HepG2 (cell line): ENCODE measurements around the gene CACNA1I. TPM values are rescaled to one million over a fixed set of nuclear protein-coding genes. Genes with fewer than 3 reads are reported as not detected.

ENCODE experiments used
- ATAC-seq: fragments of 200-7000 bp; cut with Tn5 transposase; 3 replicates; pipeline ENCODE4 v1.9.1; 2020; ENCODE audit warnings: mild to moderate bottlenecking, moderate library complexity
- BruUV-seq: library from RNA; stranded (reverse); fragments of 400-500 nt; replicated peaks from 2 replicates; lab custom pipeline; 2021; lab: Mats Ljungman, UMichigan
- CTCF ChIA-PET: fragments of 300-600 bp; formaldehyde crosslinking; extraction: SDS; loops from one replicate; lab custom pipeline; 2021; ENCODE audit warnings: low total read pairs, inconsistent platforms, low intra/inter-chr PET ratio; lab: Yijun Ruan, JAX
- POLR2A ChIA-PET: fragments of 350-600 bp; sonication (Branson Sonifier 250); formaldehyde crosslinking; loops from one replicate; lab custom pipeline; 2020; ENCODE audit warnings: antibody characterized with exemption, inconsistent platforms; lab: Yijun Ruan, JAX
- DNase-seq: peaks from one replicate; pipeline ENCODE4 v3.0.0-alpha.2; 2015; ENCODE audit warnings: low spot score
- FAIRE-seq: peaks from 3 replicates; lab custom pipeline; 2011; peaks lifted over from hg19 to GRCh38; lab: Jason Lieb, UNC
- H2AFZ ChIP-seq: one replicate; pipeline ENCODE4 v1.6.1; 2011; ENCODE audit warnings: low read length, inconsistent platforms
- H3K27ac ChIP-seq: fragments of 300-600 bp; 3 replicates; pipeline ENCODE4 v1.8.0; 2011; ENCODE audit warnings: mixed run types, mild to moderate bottlenecking, mixed read lengths, low read length, inconsistent platforms; ENCODE audit not compliant: insufficient read depth; ENCODE audit errors: extremely low read length
- H3K27me3 ChIP-seq, 2 experiments: fragments of 200-600 bp in 1 of 2; 2 replicates in 1 of 2; 3 replicates in 1 of 2; pipeline versions ENCODE4 v1.6.0 to v1.8.0; 2011; ENCODE audit warnings: low read length in 2 of 2, mild to moderate bottlenecking in 2 of 2, moderate library complexity in 2 of 2, inconsistent platforms in 1 of 2; ENCODE audit not compliant: insufficient read depth in 2 of 2, control insufficient read depth in 1 of 2
- H3K36me3 ChIP-seq, 2 experiments: fragments of 200-600 bp in 1 of 2; replicated peaks in 1 of 2; 2 replicates in 1 of 2; 3 replicates in 1 of 2; pipeline versions ENCODE4 v1.5.1 to v1.8.0; 2011; ENCODE audit warnings: low read length in 2 of 2, inconsistent platforms in 1 of 2; ENCODE audit not compliant: insufficient read depth in 2 of 2, control insufficient read depth in 1 of 2
- H3K4me1 ChIP-seq: 2 replicates; pipeline ENCODE4 v1.5.1; 2012; ENCODE audit warnings: low read length, inconsistent platforms; ENCODE audit not compliant: insufficient read depth
- H3K4me2 ChIP-seq: 2 replicates; pipeline ENCODE4 v1.6.0; 2011; ENCODE audit warnings: low read depth, low read length, inconsistent platforms
- H3K4me3 ChIP-seq, 3 experiments: fragments of 200-600 bp in 1 of 3; sonication (generic), shearing (Covaris generic) in 1 of 3; replicated peaks in 1 of 3; 2 replicates each; pipeline ENCODE4 v1.5.1; 2011 to 2016; ENCODE audit warnings: low read length in 3 of 3, inconsistent platforms in 2 of 3, low read depth in 2 of 3, mild to moderate bottlenecking in 2 of 3, control low read depth in 1 of 3, mixed read lengths in 1 of 3; ENCODE audit not compliant: insufficient read depth in 1 of 3
- H3K79me2 ChIP-seq: one replicate; pipeline ENCODE4 v1.6.1; 2011; ENCODE audit warnings: low read length, inconsistent platforms; ENCODE audit not compliant: insufficient read depth
- H3K9ac ChIP-seq: 2 replicates; pipeline ENCODE4 v1.6.0; 2011; ENCODE audit warnings: mild to moderate bottlenecking, low read depth, low read length, inconsistent platforms; ENCODE audit not compliant: insufficient read depth
- H3K9me3 ChIP-seq: 2 replicates; pipeline ENCODE4 v1.5.1; 2012; ENCODE audit warnings: mild to moderate bottlenecking, low read length
- H4K20me1 ChIP-seq: 2 replicates; pipeline ENCODE4 v1.6.0; 2011; ENCODE audit warnings: inconsistent platforms, mild to moderate bottlenecking, low read length, moderate library complexity; ENCODE audit not compliant: insufficient read depth
- MYPOP ChIP-seq: sonication (generic); formaldehyde crosslinking; IDR thresholded peaks from 2 replicates; pipeline ENCODE4 v1.8.1; 2023; ENCODE audit warnings: mild to moderate bottlenecking, moderate library complexity, missing genetic modification reagents
- PAWR ChIP-seq: sonication (generic); formaldehyde crosslinking; IDR thresholded peaks from 2 replicates; pipeline ENCODE4 v1.4.0; 2020; ENCODE audit warnings: missing genetic modification reagents, mild to moderate bottlenecking, borderline replicate concordance
- PHF21A ChIP-seq: sonication (generic); formaldehyde crosslinking; IDR thresholded peaks from 2 replicates; pipeline ENCODE4 v1.5.0; 2020; ENCODE audit warnings: mild to moderate bottlenecking, missing genetic modification reagents
- XBP1 ChIP-seq: sonication (generic); formaldehyde crosslinking; IDR thresholded peaks from 2 replicates; pipeline ENCODE4 v1.5.0; 2020; ENCODE audit warnings: missing genetic modification reagents
- ZBTB25 ChIP-seq: IDR thresholded peaks from 2 replicates; pipeline ENCODE4 v1.6.1; 2018; ENCODE audit warnings: missing genetic modification reagents
- ZIK1 ChIP-seq: sonication (generic); formaldehyde crosslinking; IDR thresholded peaks from 2 replicates; pipeline ENCODE4 v1.5.0; 2020; ENCODE audit warnings: mild to moderate bottlenecking, low read depth, missing genetic modification reagents, borderline replicate concordance
- ZNF607 ChIP-seq: sonication (generic); formaldehyde crosslinking; IDR thresholded peaks from 2 replicates; pipeline ENCODE4 v1.5.1; 2020; ENCODE audit warnings: missing genetic modification reagents, mild to moderate bottlenecking, borderline replicate concordance
- ZNF768 ChIP-seq: sonication (generic); formaldehyde crosslinking; IDR thresholded peaks from 2 replicates; pipeline ENCODE4 v1.4.0; 2020; ENCODE audit warnings: missing genetic modification reagents
- ZNF841 ChIP-seq: sonication (generic); formaldehyde crosslinking; IDR thresholded peaks from 2 replicates; pipeline ENCODE4 v1.8.1; 2023; ENCODE audit warnings: missing genetic modification reagents, borderline replicate concordance
- WGBS: methylation state at CpG from one replicate; pipeline ENCODE4 v1.1.6; 2017; ENCODE audit warnings: low lambda C conversion rate; 5-methylcytosine and 5-hydroxymethylcytosine counted together
- in situ Hi-C: cut with HindIII; loops from 2 replicates; pipeline ENCODE4 v1.10.0; 2017; ENCODE audit warnings: low pct_unique_long_range_greater_than_20kb; ENCODE audit not compliant: extremely low pct_ligation_motif_present
- intact Hi-C: fragments of 100-400 bp; cut with micrococcal nuclease; formaldehyde crosslinking; loops from one replicate; pipeline ENCODE4 v1.10.0; 2022; ENCODE audit not compliant: unreplicated experiment
- polyA plus RNA-seq, 8 experiments: library from polyadenylated mRNA; depleted of rRNA in 3 of 8; stranded (reverse) in 7 of 8; unstranded in 1 of 8; fragments of >200 nt; fragmentation: Illumina TruSeq in 4 of 8; extraction: Trizol in 4 of 8; gene quantifications; 2 replicates each; pipeline versions ENCODE4 v1.2.1 to v1.2.3, GENCODE V29; 2011 to 2016; ENCODE audit warnings: low read depth in 4 of 8, missing spikeins in 1 of 8, mixed read lengths in 1 of 8; ENCODE audit not compliant: insufficient read depth in 1 of 8
- total RNA-seq, 5 experiments: library from RNA; depleted of rRNA; stranded (reverse); fragments of >200 nt; fragmentation: Illumina TruSeq; extraction: Trizol; gene quantifications; 2 replicates each; pipeline ENCODE4 v1.2.3, GENCODE V29; 2016; ENCODE audit warnings: low read depth in 1 of 5
- TF ChIP-seq, protein P1 (sequence below): sonication (generic); formaldehyde crosslinking; IDR thresholded peaks from 2 replicates; pipeline ENCODE4 v1.8.1; 2023; ENCODE audit warnings: mild to moderate bottlenecking, missing genetic modification reagents
- TF ChIP-seq, protein P2 (sequence below): sonication (generic); formaldehyde crosslinking; IDR thresholded peaks from 2 replicates; pipeline ENCODE4 v1.4.0; 2020; ENCODE audit warnings: low read depth, mild to moderate bottlenecking, missing genetic modification reagents
- TF ChIP-seq, protein P3 (sequence below): IDR thresholded peaks from 2 replicates; pipeline ENCODE4 v1.6.1; 2016; ENCODE audit warnings: missing genetic modification reagents, missing compliant biosample characterization

Gene CACNA1I
- total and polyA plus RNA-seq, 2 of the 13 experiments (the other 11 are each of a cell fraction or from before 2014, with no cell fraction given): not detected

DNA sequence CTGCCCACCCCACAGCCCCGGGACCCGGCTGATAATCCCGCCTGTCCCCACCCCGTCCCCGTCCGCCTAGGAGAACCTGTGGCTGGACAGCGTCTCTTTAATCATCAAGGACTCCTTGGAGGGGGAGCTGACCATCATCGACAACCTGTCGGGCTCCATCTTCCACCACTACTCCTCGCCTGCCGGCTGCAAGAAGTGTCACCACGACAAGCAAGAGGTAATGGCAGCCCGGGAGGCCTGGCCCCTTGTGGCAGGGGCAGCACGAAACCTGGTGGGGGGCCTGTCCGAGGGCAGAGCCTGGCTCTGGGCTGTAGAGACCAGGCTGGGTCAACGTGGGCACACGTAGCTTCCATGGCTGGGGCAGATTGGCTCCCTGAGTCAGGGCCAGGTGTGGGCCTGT is 109.1 kb downstream of the CACNA1I start:
- BruUV-seq: no TSS peak
- H3K27ac ChIP-seq: no peak overlapping the region
- intact Hi-C loops (no loop called here), in situ Hi-C loops (no loop called here)
- H3K9ac ChIP-seq: no peak overlapping the region
- no peaks in the 10 kb centered on the region for H3K36me3 ChIP-seq
- CTCF ChIA-PET: no interaction called here
- H3K27me3 ChIP-seq: peaks cover 22 to 75% of the 10 kb centered on the region in 2 experiments; a peak in 4 of 5 replicates
- no peak; the same call in 2 of the 3 replicates for ATAC-seq
- no peak overlapping the region for H2AFZ ChIP-seq
- H3K4me3 ChIP-seq: no peak overlapping the region
- H3K4me1 ChIP-seq: no peaks in the 10 kb centered on the region
- H4K20me1 ChIP-seq: 0 out of 2 replicates have a peak, but pooled peaks cover 4% of the 10 kb centered on the region
- POLR2A ChIA-PET: no interaction called here
- DNase-seq: no peak
- no peaks in the 10 kb centered on the region for H3K9me3 ChIP-seq
- no peak for TF ChIP-seq MYPOP (CRISPR knock-in tag)
- no peak for TF ChIP-seq XBP1 (CRISPR knock-in tag)
- no peak for TF ChIP-seq ZNF768 (CRISPR knock-in tag)
- TF ChIP-seq, protein P1, sequence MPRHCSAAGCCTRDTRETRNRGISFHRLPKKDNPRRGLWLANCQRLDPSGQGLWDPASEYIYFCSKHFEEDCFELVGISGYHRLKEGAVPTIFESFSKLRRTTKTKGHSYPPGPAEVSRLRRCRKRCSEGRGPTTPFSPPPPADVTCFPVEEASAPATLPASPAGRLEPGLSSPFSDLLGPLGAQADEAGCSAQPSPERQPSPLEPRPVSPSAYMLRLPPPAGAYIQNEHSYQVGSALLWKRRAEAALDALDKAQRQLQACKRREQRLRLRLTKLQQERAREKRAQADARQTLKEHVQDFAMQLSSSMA (CRISPR knock-in tag): no peak
- no peak for TF ChIP-seq PHF21A (CRISPR knock-in tag)
- TF ChIP-seq ZNF607: no peak
- TF ChIP-seq ZNF841 (CRISPR knock-in tag): no peak
- TF ChIP-seq ZBTB25 (CRISPR knock-in tag): no peak
- TF ChIP-seq, protein P2, sequence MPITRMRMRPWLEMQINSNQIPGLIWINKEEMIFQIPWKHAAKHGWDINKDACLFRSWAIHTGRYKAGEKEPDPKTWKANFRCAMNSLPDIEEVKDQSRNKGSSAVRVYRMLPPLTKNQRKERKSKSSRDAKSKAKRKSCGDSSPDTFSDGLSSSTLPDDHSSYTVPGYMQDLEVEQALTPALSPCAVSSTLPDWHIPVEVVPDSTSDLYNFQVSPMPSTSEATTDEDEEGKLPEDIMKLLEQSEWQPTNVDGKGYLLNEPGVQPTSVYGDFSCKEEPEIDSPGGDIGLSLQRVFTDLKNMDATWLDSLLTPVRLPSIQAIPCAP: no peak
- TF ChIP-seq, protein P3, sequence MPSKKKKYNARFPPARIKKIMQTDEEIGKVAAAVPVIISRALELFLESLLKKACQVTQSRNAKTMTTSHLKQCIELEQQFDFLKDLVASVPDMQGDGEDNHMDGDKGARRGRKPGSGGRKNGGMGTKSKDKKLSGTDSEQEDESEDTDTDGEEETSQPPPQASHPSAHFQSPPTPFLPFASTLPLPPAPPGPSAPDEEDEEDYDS (CRISPR knock-in tag): no peak
- no peak for TF ChIP-seq PAWR (CRISPR knock-in tag)
- TF ChIP-seq ZIK1 (CRISPR knock-in tag): no peak
- TF ChIP-seq, all 625 proteins: peak for 0
- no CpG with 5 or more reads among the region's 17 CpGs for WGBS
- Histone ChIP-seq H3K4me2 (no peak overlapping the region), H3K79me2 (no peaks in the 10 kb centered on the region)
- FAIRE-seq: no peak
